K562 (cell line): ENCODE results near the gene IRAK2. TPM values are rescaled to one million over a fixed set of nuclear protein-coding genes. Genes with fewer than 3 reads are reported as not detected.
A peak's percentile ranks its signal among the peaks of the same experiment; 100 is the strongest.

Experiments
- CBX8 ChIP-seq: fragments of 200-600 bp; sonication (generic); IDR thresholded peaks from 2 replicates; pipeline ENCODE4 v1.6.1; 2012; ENCODE audit warnings: borderline replicate concordance, mixed run types, low read depth, mild to moderate bottlenecking, moderate library complexity, mixed read lengths, low read length, control low read depth, inconsistent platforms; ENCODE audit not compliant: poor library complexity, severe bottlenecking; ENCODE audit errors: extremely low read depth
- CC2D1A ChIP-seq: fragments of 450-650 bp; IDR thresholded peaks from 2 replicates; pipeline ENCODE4 v1.6.1; 2017; ENCODE audit warnings: mild to moderate bottlenecking
- CHCHD3 ChIP-seq: fragments of 250-450 bp; sonication (Bioruptor Pico); IDR thresholded peaks from 2 replicates; pipeline ENCODE4 v2.1.2; 2022; ENCODE audit warnings: mild to moderate bottlenecking
- CHD7 ChIP-seq: fragments of 200-600 bp; sonication (generic); IDR thresholded peaks from one replicate; pipeline ENCODE4 v1.6.1; 2012; ENCODE audit warnings: mild to moderate bottlenecking, low read depth, low read length, inconsistent platforms
- HNRNPH1 ChIP-seq: fragments of 200-400 bp; formaldehyde crosslinking; optimal IDR thresholded peaks from 2 replicates; pipeline ENCODE3; 2017; ENCODE audit warnings: low read depth, mild to moderate bottlenecking, low read length, moderate library complexity
- HOXB6 ChIP-seq: fragments of 250-450 bp; sonication (Bioruptor Pico); IDR thresholded peaks from 2 replicates; pipeline ENCODE4 v1.5.1; 2022; ENCODE audit warnings: mild to moderate bottlenecking, borderline replicate concordance
- MAX ChIP-seq: sonication (generic); formaldehyde crosslinking; IDR thresholded peaks from 2 replicates; pipeline ENCODE4 v1.9.0; 2022; ENCODE audit warnings: mild to moderate bottlenecking, missing genetic modification reagents
- RBM14 ChIP-seq: fragments of 200-400 bp; formaldehyde crosslinking; IDR thresholded peaks from 2 replicates; pipeline ENCODE4 v1.6.1; 2018; ENCODE audit warnings: low read depth, mild to moderate bottlenecking, low read length, moderate library complexity, borderline replicate concordance; ENCODE audit not compliant: insufficient read depth
- SMARCC2 ChIP-seq: fragments of 450-650 bp; IDR thresholded peaks from 2 replicates; pipeline ENCODE4 v1.6.1; 2017; ENCODE audit warnings: antibody characterized with exemption, moderate library complexity, mild to moderate bottlenecking, low read depth
- ZNF277 ChIP-seq: fragments of 250-450 bp; sonication (Bioruptor Pico); IDR thresholded peaks from 2 replicates; pipeline ENCODE4 v1.8.0; 2022; ENCODE audit warnings: inconsistent platforms, mild to moderate bottlenecking, moderate library complexity, borderline replicate concordance
- ZNF507 ChIP-seq: conservative IDR thresholded peaks from 2 replicates; pipeline ENCODE4 v1.6.1; 2017; ENCODE audit warnings: missing genetic modification characterization, missing compliant biosample characterization
- polyA plus RNA-seq, 8 experiments: library from polyadenylated mRNA; depleted of rRNA in 4 of 8; stranded (reverse) in 5 of 8; unstranded in 3 of 8; fragments of >200 nt; fragmentation: Nextera tagmentation in 2 of 8; fragmentation: Illumina TruSeq in 1 of 8; extraction: Ambion mirVana in 2 of 8; extraction: Trizol in 1 of 8; gene quantifications; 2 replicates each; pipeline versions ENCODE4 v1.2.1 to v1.2.3, GENCODE V29; 2011 to 2014; ENCODE audit warnings: inconsistent platforms in 1 of 8, missing spikeins in 1 of 8
- total RNA-seq, 7 experiments: library from RNA; depleted of rRNA in 6 of 7; stranded (reverse); fragments of >200 nt in 6 of 7; fragmentation: Illumina TruSeq in 2 of 7; extraction: Trizol in 2 of 7; gene quantifications; 2 replicates each; pipeline versions ENCODE4 v1.2.1 to v1.2.3, GENCODE V29; 2011 to 2021; ENCODE audit warnings: low replicate concordance in 1 of 7

IRAK2 gene
- total and polyA plus RNA-seq, 9 of the 15 experiments (the other 6 are each of a cell fraction or from before 2014, with no cell fraction given): 0.42 to 4.4 (median 2.7) TPM

GRCh38 chr3:10142707-10143560, 21.8 kb upstream of the IRAK2 start (continued):
- no peak for TF ChIP-seq CHD7
- peak; percentile 13; the same call in 1 of the 2 replicates for TF ChIP-seq CC2D1A
- no peak for TF ChIP-seq CHCHD3
- TF ChIP-seq ZNF507: no peak
- no peak for TF ChIP-seq SMARCC2
- no peak for TF ChIP-seq HOXB6 (CRISPR knock-in tag)
- TF ChIP-seq CBX8: no peak
- peak; percentile 37; the same call in 1 of the 2 replicates for TF ChIP-seq MAX (CRISPR knock-in tag)
- no peak for TF ChIP-seq ZNF277
- TF ChIP-seq HNRNPH1: no peak
- no peak for TF ChIP-seq RBM14
